ENCODE results near the gene PA2G4.

GRCh38 chr12:56134897-56135296, 30.5 kb downstream of the PA2G4 start:
- TF ChIP-seq CTCF (IDR thresholded peaks at IDR 0.05; ENCODE audit: low read depth, low read length, missing input control) (no peak), RAD21 (IDR thresholded peaks at IDR 0.05) (no peak), ATF3 (IDR thresholded peaks at IDR 0.05) (no peak), REST (IDR thresholded peaks at IDR 0.05) (no peak), ZBTB33 (IDR thresholded peaks at IDR 0.05) (no peak), JUND (IDR thresholded peaks at IDR 0.05) (no peak), EGR1 (IDR thresholded peaks at IDR 0.05; ENCODE audit: low read depth in 2 of 2) (no peak), GABPA (IDR thresholded peaks at IDR 0.05 in 1 of 2, conservative IDR thresholded peaks at IDR 0.05 in 1 of 2) (no peak), TAF1 (conservative IDR thresholded peaks at IDR 0.05) (no peak), MAX (IDR thresholded peaks at IDR 0.05) (no peak)

All from liver (tissue), 3 donors.